Measurements from ENCODE around the gene KRT8. TPM values are rescaled to one million over a fixed set of nuclear protein-coding genes. Genes with fewer than 3 reads are reported as not detected.

KRT8 gene
- total RNA-seq, 1 donor from 2014 or later: 1,341 TPM

- no peaks in the 10 kb centered on the region for H3K27me3 ChIP-seq (ENCODE audit: control insufficient read depth, insufficient read depth, low read length)
- TF ChIP-seq CTCF (IDR thresholded peaks at IDR 0.05; ENCODE audit: insufficient read depth, low read length, poor library complexity, severe bottlenecking): no peak
- no peak overlapping the region for H3K4me3 ChIP-seq (ENCODE audit: low read depth, low read length)
- no peak for DNase-seq (ENCODE audit: low read depth)
- H3K36me3 ChIP-seq (ENCODE audit: control insufficient read depth, insufficient read depth, low read length): no peaks in the 10 kb centered on the region
Measured at GRCh38 chr12:52872644-52873389, 32.1 kb downstream of the KRT8 start.

DNA sequence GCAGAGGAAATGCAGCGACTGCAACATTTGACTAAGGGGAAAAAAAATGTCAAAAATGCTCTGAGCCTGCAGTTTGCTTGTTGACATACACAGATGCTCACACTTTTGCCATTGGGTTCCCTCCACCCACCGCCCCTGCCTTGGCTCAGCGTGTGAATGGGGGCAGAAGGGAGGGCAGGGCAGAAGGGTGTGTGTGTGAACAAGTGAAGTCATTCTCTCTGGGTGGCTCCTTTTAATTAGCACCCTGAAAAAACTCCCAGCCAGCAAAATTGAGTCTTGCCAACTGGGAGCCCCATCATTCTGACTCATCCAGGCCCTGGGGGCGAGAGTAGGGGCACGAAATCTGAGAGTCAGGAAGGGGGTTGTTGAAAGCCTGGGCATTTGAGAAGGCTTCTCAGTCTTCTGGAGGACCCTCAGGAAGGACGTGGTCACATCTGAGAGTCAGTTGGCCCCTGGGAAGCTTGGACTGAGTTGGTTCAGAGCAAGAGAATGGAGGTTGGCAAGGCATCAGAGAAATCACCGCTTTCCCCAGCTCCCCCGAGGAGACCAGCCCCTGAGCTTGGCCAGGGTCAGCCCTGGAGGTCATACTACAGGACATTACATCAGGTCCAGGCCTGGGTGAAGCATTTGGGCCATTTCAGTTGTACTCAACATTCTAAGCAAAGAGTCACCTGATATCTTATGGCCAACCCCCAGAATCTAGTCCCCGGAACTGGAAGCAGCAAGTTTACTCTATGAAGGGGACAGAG is 33.4 kb downstream of the KRT8 start:
- H3K27me3 ChIP-seq (ENCODE audit: control insufficient read depth, insufficient read depth, low read length): no peaks in the 10 kb centered on the region
- no peak overlapping the region for H3K4me3 ChIP-seq (ENCODE audit: low read depth, low read length)
- TF ChIP-seq CTCF (IDR thresholded peaks at IDR 0.05; ENCODE audit: insufficient read depth, low read length, poor library complexity, severe bottlenecking): no peak
- no peaks in the 10 kb centered on the region for H3K36me3 ChIP-seq (ENCODE audit: control insufficient read depth, insufficient read depth, low read length)
- no peak for DNase-seq (ENCODE audit: low read depth)

GRCh38 chr12:52870361-52871290 is 34.2 kb downstream of the KRT8 start:
- Histone ChIP-seq H3K27me3 (ENCODE audit: control insufficient read depth, insufficient read depth, low read length) (no peaks in the 10 kb centered on the region), H3K36me3 (ENCODE audit: control insufficient read depth, insufficient read depth, low read length) (no peaks in the 10 kb centered on the region), H3K4me3 (ENCODE audit: low read depth, low read length) (no peak overlapping the region)
- no peak for DNase-seq (ENCODE audit: low read depth)
- TF ChIP-seq CTCF (IDR thresholded peaks at IDR 0.05; ENCODE audit: insufficient read depth, low read length, poor library complexity, severe bottlenecking): peak; percentile 89

DNA sequence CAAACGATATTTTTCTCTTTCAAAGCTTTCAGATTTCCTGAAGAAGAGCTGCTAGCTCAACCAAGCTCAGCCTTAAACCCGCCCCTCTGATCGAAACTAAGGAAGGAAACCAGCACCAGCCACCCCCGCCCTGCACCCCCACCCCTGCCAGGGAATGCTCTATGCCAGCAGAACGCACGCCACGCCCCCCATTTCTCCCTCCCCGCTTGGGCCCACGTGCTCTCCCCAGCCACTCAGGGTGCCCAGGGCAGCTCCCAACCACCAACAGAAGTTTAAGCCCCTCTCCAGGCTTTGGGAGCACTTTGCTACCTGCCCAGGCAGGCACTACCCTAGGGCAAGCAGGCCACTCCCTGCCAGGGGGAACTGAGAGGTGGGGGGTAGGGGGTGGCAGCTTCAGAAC is 37.2 kb downstream of the KRT8 start:
- Histone ChIP-seq H3K27me3 (ENCODE audit: control insufficient read depth, insufficient read depth, low read length) (no peaks in the 10 kb centered on the region), H3K4me3 (ENCODE audit: low read depth, low read length) (no peak overlapping the region), H3K36me3 (ENCODE audit: control insufficient read depth, insufficient read depth, low read length) (no peaks in the 10 kb centered on the region)
- TF ChIP-seq CTCF (IDR thresholded peaks at IDR 0.05; ENCODE audit: insufficient read depth, low read length, poor library complexity, severe bottlenecking): no peak
- no peak for DNase-seq (ENCODE audit: low read depth)

GRCh38 chr12:52867152-52867551 is 37.7 kb downstream of the KRT8 start:
- DNase-seq (ENCODE audit: low read depth): no peak
- Histone ChIP-seq H3K36me3 (ENCODE audit: control insufficient read depth, insufficient read depth, low read length) (no peaks in the 10 kb centered on the region), H3K27me3 (ENCODE audit: control insufficient read depth, insufficient read depth, low read length) (no peaks in the 10 kb centered on the region), H3K4me3 (ENCODE audit: low read depth, low read length) (no peak overlapping the region)
- TF ChIP-seq CTCF (IDR thresholded peaks at IDR 0.05; ENCODE audit: insufficient read depth, low read length, poor library complexity, severe bottlenecking): no peak

Data from kidney epithelial cell (primary cell).